DOHH2 (cell line): ENCODE measurements around the gene TVP23C.
"Not testable (repeated sequence)": the region's sequence is repeated elsewhere in the genome, so short reads cannot be mapped to it uniquely, and the experiment has no call there.

ENCODE experiments used
- CTCF ChIP-seq: fragments of 200-600 bp; sonication (generic); IDR thresholded peaks from one replicate; pipeline ENCODE4 v1.5.1; 2014; ENCODE audit warnings: antibody characterized with exemption, mild to moderate bottlenecking, low read depth, low read length; ENCODE audit not compliant: poor library complexity, severe bottlenecking
- EZH2phosphoT487 ChIP-seq: fragments of 200-600 bp; sonication (generic); IDR thresholded peaks from 2 replicates; pipeline ENCODE4 v1.6.1; 2017; ENCODE audit warnings: borderline replicate concordance, mild to moderate bottlenecking, antibody characterized with exemption, low read length, moderate library complexity, mixed read lengths

- TF ChIP-seq CTCF, EZH2phosphoT487: not testable (repeated sequence)
These were observed 10.6 kb upstream of the TVP23C start for GRCh38 chr17:15573870-15574269.
